GM18507 (cell line): Measurements from ENCODE around the gene RPL41.

Experiments used
- DNase-seq: peaks from one replicate; pipeline ENCODE4 v3.0.0; 2011; ENCODE audit warnings: low read depth; ENCODE audit not compliant: insufficient read length; ENCODE audit errors: extremely low spot score
- FAIRE-seq: peaks from 2 replicates; lab custom pipeline; 2011; peaks lifted over from hg19 to GRCh38; lab: Jason Lieb, UNC

Gene RPL41

DNA sequence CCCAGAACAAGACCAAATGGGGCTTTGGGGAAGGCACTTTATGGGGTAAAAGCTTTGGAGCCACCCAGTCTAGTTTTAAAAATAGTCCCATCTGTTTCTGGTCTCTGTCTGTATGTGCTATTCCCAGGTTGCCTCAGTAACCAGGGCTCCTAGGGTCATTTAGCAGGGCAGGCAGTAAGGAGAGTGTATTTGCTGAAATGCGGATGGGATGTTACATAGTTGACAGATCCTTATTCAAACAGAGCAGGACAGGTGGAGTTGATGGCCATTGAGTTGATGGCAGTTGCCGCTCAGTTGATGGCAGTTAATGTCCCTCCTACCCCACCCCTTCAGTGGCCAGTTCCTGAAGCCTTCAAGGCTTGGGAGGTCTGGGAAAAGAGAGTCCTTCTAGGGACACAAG, 6.2 kb downstream of the RPL41 start:
- FAIRE-seq (no peak), DNase-seq (no peak)

DNA sequence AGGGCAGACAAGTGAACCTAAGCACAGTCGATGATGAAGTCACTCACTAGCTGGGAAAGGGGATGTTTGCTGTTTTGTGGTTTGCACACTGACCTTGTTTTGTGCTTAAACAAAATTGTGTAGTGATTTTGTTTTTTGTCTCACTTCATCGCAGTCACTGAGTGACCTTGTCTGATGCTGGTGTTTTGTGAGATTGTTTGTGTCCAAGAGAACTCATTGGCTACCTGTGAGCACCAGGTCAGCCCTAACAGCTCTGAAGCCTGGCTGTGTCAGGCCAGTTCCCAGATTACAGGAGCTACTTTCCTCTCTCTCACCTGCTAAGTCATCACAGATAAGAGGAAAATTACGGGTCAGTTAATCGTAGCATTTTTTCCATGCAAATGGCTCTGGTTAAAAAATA, 7.7 kb downstream of the RPL41 start:
- FAIRE-seq (no peak), DNase-seq (no peak)

DNA sequence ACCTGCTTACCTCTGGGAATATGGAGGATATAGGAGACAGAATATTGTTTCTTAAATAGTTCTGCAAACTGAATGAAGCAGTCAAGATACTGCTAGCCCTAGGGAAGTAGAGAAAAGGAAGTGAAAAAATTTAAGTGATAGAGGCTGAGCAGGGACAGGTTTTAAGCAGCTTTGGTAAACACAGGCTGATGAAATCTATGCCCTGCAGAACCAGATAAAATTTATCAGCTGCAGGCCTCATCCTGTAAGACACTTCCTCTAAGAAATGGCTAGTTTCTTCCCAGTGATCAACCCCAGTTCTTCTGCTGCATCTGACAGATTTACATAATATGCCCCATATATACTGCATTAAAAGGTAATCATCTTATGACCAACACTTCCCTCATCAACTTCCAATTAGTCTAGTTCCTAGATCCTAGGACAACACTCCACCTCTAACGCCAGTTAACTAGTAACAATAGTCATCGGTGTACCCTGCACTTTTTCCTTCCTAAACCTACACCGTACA, 10.4 kb downstream of the RPL41 start:
- no peak for DNase-seq
- no peak for FAIRE-seq

DNA sequence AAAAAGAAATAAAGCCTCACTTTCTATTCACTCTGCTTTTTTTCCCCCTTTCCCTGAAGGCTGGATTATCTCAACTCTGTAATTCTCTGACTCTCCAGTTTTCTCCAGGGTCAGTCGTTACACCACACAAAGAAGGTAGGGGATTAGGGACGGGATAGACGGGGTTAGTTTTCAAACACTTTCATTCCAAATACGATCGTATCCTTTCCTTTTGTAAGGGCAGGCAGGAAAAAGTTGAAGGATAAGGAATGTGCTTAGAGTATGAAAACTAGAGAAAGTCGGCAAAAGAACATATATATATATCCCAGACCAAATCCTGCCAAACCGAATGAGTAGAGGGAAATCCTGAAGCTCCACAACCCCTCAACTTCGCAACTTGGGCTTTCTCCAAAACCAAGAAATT, 11.1 kb downstream of the RPL41 start:
- FAIRE-seq (no peak), DNase-seq (no peak)

DNA sequence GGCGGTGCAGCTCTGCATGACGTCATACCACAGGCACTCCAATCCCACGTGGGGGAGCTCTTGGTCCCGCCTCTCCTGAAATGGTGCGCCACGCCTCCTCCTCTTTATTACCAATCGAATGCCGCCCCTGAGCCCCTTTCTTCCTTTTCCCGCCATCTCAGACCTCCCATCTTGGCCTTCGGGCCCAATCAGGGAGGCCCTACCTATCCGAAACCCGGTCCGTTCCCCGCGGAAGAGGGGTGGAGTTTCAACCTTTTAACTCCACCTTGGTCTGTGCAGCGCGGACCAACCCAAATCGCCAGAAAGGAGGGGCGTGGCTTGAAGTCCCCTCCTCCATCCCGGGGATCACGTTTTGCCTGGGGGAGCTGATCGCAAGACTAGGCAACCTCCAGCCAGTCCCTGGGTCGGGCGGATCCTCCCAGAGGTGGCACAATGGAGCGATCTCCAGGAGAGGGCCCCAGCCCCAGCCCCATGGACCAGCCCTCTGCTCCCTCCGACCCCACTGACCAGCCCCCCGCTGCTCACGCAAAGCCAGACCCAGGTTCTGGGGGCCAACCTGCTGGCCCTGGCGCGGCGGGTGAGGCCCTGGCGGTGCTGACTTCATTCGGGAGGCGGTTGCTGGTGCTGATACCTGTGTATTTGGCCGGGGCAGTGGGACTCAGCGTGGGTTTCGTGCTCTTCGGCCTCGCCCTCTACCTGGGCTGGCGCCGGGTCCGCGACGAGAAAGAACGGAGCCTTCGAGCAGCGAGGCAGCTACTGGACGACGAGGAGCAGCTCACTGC, 11.6 kb downstream of the RPL41 start, which contains the start of gene ESYT1:
Gene ESYT1, plus strand, starts transcription at position 380 of the 782 bp plus-strand sequence. Its CDS starts 53 bp downstream, at position 433.
- peak; percentile 93 for DNase-seq
- FAIRE-seq, result peak; percentile 98

DNA sequence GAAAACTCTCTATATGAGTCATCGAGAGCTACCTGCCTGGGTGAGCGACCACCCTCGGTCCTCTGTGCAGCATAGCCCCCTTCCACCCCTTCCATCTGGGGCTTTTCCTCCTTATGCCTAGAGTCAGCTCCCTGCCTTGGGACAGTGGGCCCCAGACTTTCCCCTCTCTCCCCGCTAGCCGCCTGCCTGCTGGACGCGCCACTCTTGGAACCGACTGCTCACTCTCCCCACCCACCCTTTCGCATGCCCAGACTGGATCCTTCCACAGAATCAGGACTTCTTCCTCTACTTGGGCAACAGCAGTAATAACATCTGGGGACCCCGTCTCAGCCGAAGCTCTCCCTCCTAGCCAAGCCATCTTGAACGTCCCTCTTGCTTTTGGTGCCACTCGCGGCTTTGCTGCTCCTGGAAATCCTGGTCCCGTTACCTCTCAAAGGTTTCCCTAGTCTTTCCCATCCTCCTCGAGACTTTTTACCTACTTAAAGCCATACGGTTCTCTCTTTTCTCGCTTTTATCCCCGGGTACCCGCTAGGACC, 12.3 kb downstream of the RPL41 start:
- DNase-seq (no peak), FAIRE-seq (no peak)

DNA sequence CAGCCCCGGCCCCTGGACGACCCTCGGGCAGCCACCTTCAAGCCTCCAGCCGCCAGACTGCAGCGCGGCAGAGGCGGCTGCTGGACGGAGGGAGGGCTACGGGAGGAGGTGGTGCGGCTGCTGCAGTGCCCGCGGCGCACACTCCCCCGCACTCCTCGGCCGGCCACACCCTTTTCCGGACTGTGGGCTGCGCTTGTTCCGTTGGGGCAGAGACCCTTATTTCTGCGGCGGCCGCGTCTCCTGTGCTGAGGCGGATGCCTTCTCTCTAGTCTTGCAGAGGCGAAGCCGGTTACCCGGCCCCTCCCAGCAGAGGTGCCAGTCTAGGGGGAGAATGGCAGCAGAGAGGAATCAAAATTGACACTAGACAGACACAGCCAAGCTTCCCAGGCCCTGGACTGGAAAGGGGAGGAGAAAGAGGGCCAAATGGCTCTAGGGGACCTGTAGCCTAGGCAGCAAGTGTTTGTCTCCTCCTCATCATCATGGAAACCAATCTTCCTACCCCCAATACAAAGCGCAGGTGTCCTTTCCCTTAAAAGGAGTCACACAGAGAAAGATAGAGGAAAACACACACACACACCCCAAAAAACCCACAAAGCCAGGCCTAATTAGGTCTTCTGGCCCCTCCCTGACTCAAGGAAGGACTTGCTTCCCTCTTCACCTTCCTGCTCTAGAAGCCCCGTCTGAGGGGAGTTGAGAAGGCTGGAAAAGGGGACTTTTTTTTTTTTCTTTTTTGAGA, 12.9 kb downstream of the RPL41 start:
- FAIRE-seq (peak; percentile 64), DNase-seq (peak; percentile 42)

DNA sequence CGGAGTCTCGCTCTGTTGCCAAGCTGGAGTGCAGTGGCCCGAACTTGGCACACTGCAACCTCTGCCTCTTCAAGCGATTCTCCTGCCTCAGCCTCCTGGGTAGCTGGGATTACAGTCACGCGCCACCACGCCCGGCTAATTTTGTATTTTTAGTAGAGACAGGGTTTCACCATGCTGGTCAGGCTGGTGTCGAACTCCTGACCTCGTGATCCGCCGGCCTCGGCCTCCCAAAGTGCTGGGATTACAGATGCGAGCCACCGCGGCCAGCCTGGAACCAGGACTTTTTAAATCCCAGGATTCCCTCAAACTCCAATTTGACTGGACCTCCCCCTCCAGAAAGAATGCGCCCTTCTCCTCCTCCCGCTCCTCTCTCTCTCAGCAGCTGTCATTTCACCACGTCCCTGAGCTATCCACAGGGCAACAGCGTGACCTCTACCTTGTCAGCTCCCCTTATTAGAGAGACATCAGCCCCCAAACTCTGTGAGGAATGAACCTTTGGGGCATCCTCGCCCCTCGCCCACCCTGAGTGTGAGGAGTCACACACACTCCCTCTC, 13.6 kb downstream of the RPL41 start:
- FAIRE-seq (no peak), DNase-seq (no peak)

DNA sequence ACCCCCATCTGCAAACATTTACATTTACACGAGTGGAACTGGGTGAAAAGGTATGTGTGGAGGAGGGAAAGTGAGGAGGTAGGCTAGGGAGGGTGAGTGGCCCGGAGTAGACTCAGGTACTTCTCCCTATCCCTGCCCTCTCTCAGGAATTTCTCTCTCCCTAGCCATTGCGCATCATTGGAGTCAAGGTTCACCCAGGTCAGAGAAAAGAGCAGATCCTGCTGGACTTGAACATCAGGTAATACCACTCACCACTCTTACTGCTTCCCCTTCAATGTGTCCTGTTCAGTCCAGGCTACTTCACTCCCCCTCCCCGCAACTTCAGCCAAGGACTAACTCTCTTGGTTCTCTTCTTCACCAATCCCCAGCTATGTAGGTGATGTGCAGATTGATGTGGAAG, 14.4 kb downstream of the RPL41 start:
- DNase-seq (no peak), FAIRE-seq (no peak)

DNA sequence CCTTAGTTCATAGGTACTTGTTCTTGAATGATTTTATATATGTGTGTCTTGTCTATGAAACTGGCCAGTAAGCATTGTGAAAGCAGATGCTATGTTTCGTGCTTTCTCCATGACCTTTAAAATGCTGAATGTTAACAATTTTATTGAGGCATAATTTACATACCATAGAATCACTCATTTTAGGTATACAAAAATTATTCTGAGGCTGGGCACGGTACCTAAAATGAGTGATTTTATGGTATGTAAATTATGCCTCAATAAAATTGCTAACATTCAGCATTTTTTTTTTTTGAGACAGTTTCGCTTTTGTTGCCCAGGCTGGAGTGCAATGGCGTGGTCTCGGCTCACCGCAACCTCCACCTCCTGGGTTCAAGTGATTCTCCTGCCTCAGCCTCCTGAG, 18.5 kb downstream of the RPL41 start:
- DNase-seq, result no peak
- no peak for FAIRE-seq

DNA sequence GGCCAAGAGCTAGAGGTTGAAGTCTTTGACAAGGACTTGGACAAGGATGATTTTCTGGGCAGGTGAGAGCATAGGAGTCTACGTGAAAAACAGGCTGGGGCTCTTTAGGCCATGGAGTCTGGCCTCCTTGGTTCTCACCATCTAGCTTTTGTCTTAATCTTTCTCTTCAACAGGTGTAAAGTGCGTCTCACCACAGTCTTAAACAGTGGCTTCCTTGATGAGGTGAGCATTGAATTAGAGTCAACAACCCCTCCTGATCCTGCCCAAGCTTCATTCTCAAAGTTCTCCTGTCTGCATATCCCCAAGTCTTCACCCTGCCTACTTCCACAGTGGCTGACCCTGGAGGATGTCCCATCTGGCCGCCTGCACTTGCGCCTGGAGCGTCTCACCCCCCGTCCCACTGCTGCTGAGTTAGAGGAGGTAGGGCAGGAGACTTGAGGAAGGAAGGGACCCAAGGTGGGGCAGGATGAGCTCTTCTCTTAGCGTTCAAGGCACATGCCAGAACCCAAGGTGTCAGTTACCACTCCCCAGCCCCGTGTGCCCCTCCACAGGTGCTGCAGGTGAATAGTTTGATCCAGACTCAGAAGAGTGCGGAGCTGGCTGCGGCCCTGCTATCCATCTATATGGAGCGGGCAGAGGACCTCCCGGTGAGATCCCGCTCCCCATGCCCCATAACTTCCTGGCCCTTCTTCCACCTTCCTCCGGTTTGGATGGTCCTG, 21.6 kb downstream of the RPL41 start:
- FAIRE-seq (no peak), DNase-seq (no peak)

DNA sequence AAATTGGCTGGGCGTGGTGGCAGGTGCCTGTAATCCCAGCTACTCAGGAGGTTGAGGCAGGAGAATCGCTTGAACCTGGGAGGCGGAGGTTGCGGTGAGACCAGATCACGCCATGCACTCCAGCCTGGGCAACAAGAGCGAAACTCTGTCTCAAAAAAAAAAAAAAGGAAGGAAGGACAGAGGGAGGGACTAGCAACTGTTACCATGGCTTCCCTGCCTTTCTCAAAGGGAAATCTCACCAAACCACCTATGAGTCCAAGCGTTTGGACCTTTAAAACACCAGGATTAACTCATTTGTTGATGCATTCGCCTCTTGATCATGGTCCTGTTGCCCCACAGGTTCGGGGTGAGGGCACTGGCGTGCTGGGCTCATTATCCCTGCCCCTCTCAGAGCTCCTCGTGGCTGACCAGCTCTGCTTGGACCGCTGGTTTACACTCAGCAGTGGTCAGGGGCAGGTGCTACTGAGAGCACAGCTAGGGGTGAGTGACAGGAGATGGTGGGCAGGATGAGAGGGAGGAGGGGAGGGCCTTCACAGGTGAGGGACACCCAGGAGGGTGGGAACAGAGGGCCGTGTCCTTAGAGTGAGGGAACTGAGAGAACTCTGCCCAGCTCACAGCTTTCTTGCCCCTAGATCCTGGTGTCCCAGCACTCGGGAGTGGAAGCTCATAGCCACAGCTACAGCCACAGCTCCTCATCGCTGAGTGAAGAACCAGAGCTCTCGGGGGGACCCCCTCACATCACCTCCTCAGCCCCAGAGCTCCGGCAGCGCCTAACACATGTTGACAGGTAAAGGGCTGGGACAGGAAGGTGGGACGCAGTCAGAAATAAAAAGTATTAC, 25.7 kb downstream of the RPL41 start:
- FAIRE-seq (no peak), DNase-seq (no peak)

DNA sequence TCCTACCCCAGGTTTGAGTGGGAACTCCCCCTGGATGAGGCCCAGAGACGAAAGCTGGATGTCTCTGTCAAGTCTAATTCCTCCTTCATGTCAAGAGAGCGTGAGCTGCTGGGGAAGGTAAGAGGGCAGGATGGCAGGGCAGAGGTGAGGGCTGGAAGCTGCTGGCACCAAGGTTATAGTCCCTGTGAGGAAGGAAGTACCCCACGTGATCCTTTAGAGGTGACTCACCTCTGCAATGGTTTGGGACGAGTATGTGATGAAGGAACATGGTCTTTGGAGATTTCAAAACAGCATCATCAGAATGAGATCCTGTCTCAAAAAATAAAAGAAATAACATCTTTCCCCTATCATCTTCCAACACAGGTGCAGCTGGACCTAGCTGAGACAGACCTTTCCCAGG, 26.8 kb downstream of the RPL41 start:
- FAIRE-seq, result no peak
- DNase-seq, result no peak

DNA sequence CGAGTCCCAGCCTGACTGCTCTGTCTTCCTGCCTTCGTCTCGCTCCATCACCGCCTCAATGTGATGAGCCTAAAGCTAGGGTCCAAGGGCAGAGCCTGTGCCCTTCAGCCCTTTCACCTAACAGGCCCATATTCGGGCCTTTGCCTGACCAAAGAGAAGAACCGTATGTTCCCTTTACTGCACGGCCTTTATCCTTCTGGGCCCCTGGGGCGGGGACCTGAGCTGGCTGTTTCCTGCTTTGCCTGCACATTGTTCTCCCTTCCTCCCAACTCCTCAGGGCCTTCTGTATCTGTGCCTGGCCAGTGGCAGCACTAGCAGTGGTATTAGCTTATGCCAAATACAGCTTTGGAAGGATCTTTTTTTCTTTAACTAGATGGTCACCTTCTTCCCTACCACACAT, 27.4 kb downstream of the RPL41 start:
- no peak for FAIRE-seq
- DNase-seq, result no peak

DNA sequence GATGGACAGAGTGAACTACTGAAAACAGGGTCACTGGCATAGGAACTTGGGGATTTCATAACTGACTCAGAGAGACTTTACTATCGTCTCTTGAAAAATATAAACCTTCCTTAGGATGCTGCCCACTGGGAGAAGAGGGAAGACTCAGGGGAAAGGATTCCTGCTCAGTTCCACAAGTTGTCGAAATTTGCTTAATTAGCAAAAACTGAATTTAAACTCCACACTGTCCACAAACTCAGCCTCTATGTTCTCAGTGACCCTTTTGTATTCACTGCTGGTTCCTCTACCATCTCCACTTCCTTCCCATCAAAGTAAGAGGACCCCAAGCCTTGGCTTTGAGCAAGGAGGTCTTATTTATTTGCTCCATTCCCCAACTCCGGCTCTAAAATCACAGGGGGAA, 28.8 kb downstream of the RPL41 start:
- no peak for FAIRE-seq

DNA sequence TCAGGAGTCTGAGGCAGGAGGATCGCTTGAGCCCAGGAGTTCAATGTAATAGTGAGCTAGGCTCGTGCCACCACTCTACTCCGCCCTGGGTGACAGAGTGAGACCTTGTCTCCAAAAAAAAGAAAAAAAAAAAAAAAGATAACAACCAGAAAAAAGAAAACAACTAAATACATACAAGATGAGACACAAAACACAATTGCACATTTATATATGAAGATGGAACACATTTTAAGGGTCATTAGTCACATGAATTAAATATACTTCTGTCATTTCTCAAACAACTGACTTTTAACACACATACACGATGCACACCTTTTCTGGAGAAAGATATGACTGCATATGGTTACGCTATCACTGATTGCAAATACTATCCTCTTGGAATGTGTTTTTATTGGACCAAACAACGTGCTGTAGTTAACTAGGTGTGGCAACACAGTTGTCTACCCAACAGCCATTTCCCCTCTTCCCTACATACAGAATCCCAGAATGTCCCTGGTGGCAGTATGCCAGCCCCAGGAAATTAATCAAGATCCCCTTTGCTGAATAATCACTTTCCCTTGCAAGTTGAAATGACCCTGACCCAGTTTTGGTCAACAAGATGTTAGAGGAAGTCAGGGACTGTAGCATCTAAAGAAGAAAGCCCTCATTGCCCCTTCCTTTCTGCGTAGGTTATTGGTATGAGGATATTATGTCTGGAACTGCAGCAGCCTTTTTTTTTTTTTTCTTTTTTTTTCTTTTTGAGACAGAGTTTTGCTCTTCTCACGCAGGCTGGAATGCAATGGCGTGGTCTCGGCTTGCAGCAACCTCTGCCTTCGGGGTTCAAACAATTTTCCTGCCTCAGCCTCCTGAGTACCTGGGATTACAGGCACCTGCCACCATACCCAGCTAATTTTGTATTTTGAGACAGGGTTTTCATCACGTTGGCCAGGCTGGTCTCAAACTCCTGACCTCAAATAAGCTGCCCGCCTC, 30.3 kb downstream of the RPL41 start:
- no peak for DNase-seq
- no peak for FAIRE-seq

More for the DNA sequence above, 28.8 kb downstream of the RPL41 start:
- no peak for DNase-seq

DNA sequence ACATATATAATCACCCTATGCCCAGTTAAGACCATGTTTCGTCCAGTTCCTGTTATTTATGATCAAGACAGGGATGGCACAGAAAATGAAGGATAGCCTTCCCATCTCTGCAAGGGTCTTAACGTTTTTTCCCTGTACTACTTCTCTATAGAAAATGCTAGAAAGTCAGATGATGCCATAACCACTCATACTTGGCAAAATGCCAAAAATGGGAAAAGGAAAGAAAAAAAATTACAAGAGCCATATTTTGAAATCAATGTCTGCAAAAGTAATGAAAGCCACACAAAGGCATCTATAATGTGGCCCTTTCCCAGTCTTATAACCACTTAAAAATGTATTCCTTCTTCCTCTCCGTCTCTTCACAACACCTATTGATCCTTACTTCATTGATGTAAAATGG, 34.1 kb downstream of the RPL41 start:
- DNase-seq (no peak), FAIRE-seq (no peak)

DNA sequence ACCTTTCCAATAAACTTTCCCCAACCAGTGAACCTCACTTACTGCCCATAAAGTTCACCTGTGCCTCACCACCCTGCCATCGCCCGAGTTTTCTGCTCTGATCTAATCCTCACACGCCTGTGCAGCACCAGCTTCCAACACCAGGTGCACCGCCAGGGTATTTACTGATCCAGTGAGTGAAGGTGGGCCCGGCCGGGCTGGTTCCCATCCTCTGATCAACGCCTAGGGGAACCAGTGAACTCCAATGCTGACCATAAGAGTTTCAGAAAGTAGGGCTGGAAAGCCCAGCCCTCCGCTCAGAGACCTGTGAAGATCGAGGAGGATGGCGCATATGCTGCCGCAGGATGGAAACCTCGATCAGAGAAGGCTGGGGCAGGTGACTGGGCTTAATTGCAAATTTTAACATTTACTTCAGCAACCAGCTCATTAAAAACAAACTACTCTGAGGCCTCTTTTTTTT, 35.3 kb downstream of the RPL41 start:
- FAIRE-seq (no peak), DNase-seq (no peak)
